Liver (tissue), 3 donors: ENCODE data around the gene JAZF1.

Experiments used
- CTCF ChIP-seq: fragments of 150-350 bp; IDR thresholded peaks from 2 replicates; pipeline ENCODE4 v1.5.1; 2017; ENCODE audit warnings: improper control_type of control experiment, low read depth, low read length; ENCODE audit not compliant: missing input control
- GABPA ChIP-seq, 2 donors: IDR thresholded peaks in 1 of 2; conservative IDR thresholded peaks in 1 of 2; 2 replicates each; pipeline ENCODE4 v1.6.1; 2016; ENCODE audit warnings: antibody characterized with exemption in 2 of 2, mild to moderate bottlenecking in 1 of 2, moderate library complexity in 1 of 2
- HNF4A ChIP-seq, 2 donors: conservative IDR thresholded peaks; 2 replicates each; pipeline ENCODE4 v1.6.1; 2016; ENCODE audit warnings: antibody characterized with exemption in 2 of 2, mild to moderate bottlenecking in 2 of 2
- NR2F2 ChIP-seq: IDR thresholded peaks from 2 replicates; pipeline ENCODE4 v1.6.1; 2016; ENCODE audit warnings: antibody characterized with exemption
- RAD21 ChIP-seq, 2 donors: IDR thresholded peaks; 2 replicates each; pipeline ENCODE4 v1.6.1; 2016; ENCODE audit warnings: antibody characterized with exemption in 2 of 2, mild to moderate bottlenecking in 2 of 2
- REST ChIP-seq: IDR thresholded peaks from 2 replicates; pipeline ENCODE4 v1.6.1; 2016; ENCODE audit warnings: antibody characterized with exemption, mild to moderate bottlenecking
- RXRA ChIP-seq, 2 donors: IDR thresholded peaks; 2 replicates each; pipeline ENCODE4 v1.6.1; 2017 to 2018; ENCODE audit warnings: antibody characterized with exemption in 2 of 2, mild to moderate bottlenecking in 1 of 2
- SP1 ChIP-seq: IDR thresholded peaks from 2 replicates; pipeline ENCODE4 v1.6.1; 2018; ENCODE audit warnings: antibody characterized with exemption, mild to moderate bottlenecking
- TAF1 ChIP-seq: conservative IDR thresholded peaks from 2 replicates; pipeline ENCODE4 v1.6.1; 2016; ENCODE audit warnings: antibody characterized with exemption, mild to moderate bottlenecking
- ZBTB33 ChIP-seq: IDR thresholded peaks from 2 replicates; pipeline ENCODE4 v1.6.1; 2016; ENCODE audit warnings: antibody characterized with exemption
- TF ChIP-seq, protein P1 (sequence below): IDR thresholded peaks from 2 replicates; pipeline ENCODE4 v1.6.1; 2016; ENCODE audit warnings: antibody characterized with exemption
- donor health status: healthy.
- donor health status: healthy.

DNA sequence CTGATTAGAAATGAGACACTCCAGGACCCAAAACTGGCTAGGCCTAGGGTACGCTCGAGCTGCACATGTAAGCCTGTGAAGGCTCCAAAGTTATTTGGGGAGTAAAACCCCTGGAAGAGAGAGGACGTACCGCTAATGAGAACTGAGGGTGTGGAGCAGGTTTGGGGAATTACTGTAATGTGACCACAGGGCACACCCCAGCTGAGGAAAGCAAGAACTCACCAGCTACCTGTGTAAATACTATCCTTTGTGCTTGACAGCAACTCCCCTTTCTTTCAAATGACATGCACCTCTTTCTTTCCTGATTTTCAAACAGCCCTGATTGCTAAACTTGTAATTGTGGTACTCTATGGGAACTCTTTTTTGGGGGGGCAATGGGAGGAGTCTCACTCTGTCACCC is 147.2 kb downstream of the JAZF1 start:
- TF ChIP-seq CTCF (no peak), RXRA (IDR thresholded peaks at IDR 0.05) (no peak), TAF1 (no peak), REST (no peak), ZBTB33 (no peak), HNF4A (conservative IDR thresholded peaks at IDR 0.05) (no peak), NR2F2 (no peak), RAD21 (IDR thresholded peaks at IDR 0.05) (no peak), GABPA (IDR thresholded peaks at IDR 0.05 in 1 of 2, conservative IDR thresholded peaks at IDR 0.05 in 1 of 2) (no peak), SP1 (no peak)
- TF ChIP-seq, protein P1, sequence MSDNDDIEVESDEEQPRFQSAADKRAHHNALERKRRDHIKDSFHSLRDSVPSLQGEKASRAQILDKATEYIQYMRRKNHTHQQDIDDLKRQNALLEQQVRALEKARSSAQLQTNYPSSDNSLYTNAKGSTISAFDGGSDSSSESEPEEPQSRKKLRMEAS, result no peak
